ENCODE data around the gene MAST4.

DNA sequence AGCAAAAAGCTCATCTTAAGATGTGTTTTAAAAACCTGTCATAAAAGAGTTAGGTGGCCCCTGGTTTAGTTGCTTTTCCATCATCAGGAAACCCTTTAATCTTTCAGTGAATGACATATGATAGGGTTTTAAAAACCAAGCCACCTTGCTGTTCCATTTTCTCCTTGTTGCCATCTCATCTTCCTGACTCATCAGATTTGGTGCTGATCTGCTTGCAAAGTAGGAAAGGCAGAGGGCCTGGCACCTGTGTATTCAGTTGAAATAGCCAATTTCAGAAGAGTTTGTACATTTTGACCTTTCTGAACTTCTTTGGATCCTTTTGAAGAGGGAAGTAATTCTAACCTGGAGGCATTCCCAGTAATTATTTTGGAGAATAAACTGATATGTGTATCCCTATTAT, 327.7 kb downstream of the MAST4 start:
- TF ChIP-seq, protein P1, sequence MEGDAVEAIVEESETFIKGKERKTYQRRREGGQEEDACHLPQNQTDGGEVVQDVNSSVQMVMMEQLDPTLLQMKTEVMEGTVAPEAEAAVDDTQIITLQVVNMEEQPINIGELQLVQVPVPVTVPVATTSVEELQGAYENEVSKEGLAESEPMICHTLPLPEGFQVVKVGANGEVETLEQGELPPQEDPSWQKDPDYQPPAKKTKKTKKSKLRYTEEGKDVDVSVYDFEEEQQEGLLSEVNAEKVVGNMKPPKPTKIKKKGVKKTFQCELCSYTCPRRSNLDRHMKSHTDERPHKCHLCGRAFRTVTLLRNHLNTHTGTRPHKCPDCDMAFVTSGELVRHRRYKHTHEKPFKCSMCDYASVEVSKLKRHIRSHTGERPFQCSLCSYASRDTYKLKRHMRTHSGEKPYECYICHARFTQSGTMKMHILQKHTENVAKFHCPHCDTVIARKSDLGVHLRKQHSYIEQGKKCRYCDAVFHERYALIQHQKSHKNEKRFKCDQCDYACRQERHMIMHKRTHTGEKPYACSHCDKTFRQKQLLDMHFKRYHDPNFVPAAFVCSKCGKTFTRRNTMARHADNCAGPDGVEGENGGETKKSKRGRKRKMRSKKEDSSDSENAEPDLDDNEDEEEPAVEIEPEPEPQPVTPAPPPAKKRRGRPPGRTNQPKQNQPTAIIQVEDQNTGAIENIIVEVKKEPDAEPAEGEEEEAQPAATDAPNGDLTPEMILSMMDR (IDR thresholded peaks at IDR 0.05), result no peak
- TF ChIP-seq POLR2A (IDR thresholded peaks at IDR 0.05), result no peak

Measured in uterus (tissue), 2 donors.